ENCODE results near the gene GIPC3. TPM values are rescaled to one million over a fixed set of nuclear protein-coding genes. Genes with fewer than 3 reads are reported as not detected.

The GIPC3 gene
- total RNA-seq, 4 donors from 2014 or later = 0.66 to 4.5 (median 1.7) TPM

GRCh38 chr19:3563709-3564524 is 21.4 kb upstream of the GIPC3 start:
- TF ChIP-seq CTCF (IDR thresholded peaks at IDR 0.05; ENCODE audit: low read depth) = no peak

DNA sequence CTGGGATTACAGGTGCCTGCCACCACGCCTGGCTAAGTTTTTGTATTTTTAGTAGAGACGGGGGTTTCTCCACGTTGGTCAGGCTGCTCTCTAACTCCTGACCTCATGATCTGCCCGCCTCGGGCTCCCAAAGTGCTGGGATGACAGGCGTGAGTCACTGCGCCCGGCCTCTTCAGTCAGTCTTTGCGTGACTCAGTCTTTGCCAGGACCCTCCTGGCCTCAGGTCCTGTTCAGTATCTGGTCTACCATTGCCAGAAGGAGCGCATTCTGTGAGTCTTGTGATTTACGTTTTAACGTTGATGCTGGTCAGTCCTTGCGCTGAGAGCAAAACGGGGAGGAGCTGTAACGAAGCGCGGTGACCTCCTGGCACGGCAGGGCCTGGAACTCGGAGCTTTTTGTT is 20.1 kb upstream of the GIPC3 start:
- no peak for TF ChIP-seq CTCF (IDR thresholded peaks at IDR 0.05; ENCODE audit: low read depth)

GRCh38 chr19:3570606-3571011 is 14.7 kb upstream of the GIPC3 start:
- TF ChIP-seq CTCF (IDR thresholded peaks at IDR 0.05; ENCODE audit: low read depth) = no peak

DNA sequence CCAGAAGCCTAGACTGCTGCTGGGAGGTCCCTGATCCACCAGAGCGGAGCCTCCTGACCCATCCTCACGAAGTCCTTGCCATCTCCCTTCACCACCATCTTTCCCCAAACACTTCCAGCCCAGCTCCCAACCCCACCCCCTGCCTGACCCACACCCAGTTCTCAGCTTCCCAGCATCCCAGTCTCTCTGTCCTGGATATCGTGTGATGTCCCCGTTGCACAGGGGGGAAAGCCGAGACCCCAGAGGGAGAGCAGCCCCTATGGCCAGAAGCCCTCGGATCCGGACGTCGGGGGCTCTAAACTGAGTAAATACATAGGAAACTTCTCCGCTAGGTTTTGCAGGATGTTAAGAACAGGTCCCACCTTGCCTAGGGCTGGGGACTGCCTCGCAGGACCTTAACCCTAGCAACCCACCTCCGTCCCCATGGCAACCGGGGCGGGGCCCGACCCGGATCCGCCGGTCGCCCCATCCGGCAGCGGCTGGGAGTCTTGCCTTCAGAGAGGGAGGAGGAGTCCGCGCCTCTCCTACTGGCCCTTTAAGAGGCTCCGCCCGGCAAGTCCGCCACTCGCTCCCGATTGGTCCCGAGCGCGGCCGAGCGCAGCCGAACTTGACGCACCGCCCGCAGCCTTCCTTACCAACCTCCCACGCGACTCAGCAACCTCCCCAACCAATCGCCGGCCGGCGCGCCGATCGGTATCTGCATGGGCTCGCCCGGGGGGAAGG is 13.0 kb upstream of the GIPC3 start:
- TF ChIP-seq CTCF (IDR thresholded peaks at IDR 0.05; ENCODE audit: low read depth) = no peak

GRCh38 chr19:3572855-3573161 is 12.5 kb upstream of the GIPC3 start, which contains the start of gene HMG20B:
HMG20B (plus strand) TSS chr19:3572944; CDS start chr19:3573310, 366 bp downstream.
- no peak for TF ChIP-seq CTCF (IDR thresholded peaks at IDR 0.05; ENCODE audit: low read depth)

- TF ChIP-seq CTCF (IDR thresholded peaks at IDR 0.05; ENCODE audit: low read depth) = no peak
These were observed 12.0 kb upstream of the GIPC3 start for GRCh38 chr19:3573162-3573857.

All from subcutaneous adipose tissue (tissue), 4 donors.